HG02943 (cell line): ENCODE data around the gene ACO1.

Experiments
- ATAC-seq: cut with Tn5 transposase; IDR thresholded peaks from one replicate; pipeline ENCODE4 v1.9.1; 2021; ENCODE audit warnings: mild to moderate bottlenecking, low read depth, moderate library complexity; ENCODE audit not compliant: unreplicated experiment

ACO1 gene

DNA sequence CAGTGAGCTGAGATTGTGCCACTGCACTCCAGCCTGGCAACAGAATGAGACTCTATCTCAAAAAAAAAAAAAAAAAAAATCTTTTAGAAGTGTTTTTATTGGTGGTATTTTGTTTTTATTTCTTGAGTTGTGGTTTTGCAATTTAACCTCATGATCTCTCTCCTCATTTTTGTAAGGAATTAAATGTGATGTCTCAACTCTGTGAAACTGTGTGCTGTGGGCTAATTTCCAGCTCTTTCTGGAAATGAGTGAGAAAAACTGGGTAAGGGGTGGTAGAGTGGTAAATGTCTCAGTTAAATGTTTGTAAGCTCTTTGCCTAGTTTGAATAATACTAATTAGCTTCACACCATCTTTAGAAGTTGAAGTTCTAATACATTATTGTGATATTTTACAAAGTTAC lies 29.0 kb downstream of the ACO1 start:
- no peak for ATAC-seq

DNA sequence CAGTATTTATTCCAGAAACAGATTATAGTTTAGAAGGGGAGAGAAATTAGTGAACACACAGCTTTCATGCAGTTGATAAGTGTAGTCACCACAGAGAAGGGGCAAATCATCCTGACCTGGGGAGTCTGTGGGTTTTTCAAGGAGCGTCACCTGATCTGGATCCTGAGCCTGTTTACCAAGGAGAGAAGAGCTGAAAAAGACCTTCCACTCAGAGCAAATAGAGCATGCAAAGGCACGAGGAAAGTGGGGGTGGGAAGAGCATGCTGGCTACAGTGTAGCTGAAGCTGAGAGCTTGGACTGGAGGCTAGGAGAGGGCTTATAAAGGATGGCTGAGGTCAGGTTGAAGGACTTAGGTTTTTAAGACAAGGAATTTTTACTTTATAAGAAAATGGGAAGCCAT lies 30.4 kb downstream of the ACO1 start:
- ATAC-seq: no peak

DNA sequence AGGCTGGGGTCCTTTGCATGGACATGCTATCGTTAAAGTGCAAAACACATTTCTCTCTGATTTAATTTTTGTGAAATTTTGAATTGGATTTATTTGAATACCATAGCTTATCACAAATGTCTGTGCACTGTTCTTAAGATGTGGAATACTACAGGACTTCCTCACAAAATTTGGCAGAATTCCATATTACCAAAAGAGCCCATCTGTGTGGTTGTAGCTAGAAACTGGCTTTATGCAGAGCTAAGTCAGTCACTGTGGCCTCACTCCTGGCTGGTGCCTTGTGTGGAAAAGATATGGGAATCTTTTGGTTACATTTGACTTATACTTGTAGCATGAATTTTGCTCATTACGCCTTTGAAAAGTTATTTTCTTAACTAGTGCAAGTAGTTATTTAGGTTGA lies 35.5 kb downstream of the ACO1 start:
- ATAC-seq: no peak

DNA sequence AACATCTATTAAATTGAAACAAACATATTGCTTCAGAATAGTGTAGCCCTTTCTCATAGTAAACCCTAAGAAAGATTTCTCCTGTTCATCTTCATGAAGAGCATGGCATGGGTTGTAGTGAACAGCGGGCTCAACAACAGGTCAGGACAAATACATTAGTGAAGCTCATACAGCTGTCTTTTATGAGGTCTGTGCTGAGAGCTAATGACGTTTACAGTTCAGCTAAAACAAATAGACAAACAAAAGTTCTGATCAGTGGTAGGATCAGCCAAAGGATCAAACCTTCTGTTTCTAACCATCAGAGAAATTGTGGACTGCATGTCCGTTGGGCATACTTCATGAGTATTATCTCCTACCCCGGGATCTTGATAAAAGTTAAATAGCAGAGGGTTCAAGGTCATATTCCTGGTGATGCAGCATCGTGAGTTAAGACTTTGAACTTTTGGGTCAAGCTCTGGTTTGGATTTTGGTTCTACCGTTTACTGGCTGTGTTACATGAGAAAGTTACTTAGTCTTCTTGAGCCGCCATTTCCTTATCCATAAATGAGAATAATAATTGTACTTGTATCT lies 37.9 kb downstream of the ACO1 start:
- no peak for ATAC-seq

DNA sequence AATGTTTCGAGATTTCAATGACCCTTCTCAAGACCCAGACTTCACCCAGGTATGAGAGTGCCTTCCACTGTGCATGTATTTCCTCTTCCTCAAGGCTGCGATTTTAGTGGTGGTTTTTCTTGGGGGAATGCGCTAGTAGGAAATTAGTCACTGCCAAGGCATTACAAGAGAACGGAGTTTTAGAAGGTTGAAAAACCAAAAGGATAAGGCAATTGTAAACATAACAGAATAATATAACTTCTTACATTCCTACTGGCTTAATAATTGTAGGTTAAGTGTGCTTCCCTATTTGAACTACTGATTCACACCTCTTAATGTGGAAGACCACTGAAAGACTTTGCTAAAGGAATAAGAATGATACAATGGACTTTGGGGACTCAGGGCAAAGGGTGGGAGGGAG lies 38.9 kb downstream of the ACO1 start:
- no peak for ATAC-seq

DNA sequence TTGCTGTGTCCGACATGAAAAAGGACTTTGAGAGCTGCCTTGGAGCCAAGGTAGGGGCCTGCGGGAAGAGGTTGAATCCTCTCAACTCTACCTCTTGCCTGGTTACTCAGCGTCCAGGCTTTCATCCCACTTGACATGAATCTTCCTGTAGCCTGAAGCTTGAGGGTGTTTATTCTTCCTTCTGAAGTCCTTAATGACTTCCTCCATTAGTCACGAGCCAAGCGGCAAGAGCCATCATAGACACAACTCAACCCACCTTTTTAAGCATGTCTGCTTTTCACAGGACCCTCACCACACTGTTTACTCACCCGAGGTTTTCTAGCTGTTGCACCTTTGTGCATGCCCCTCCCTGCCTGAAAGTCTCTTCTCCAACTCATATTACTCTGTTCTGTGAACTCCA lies 40.2 kb downstream of the ACO1 start:
- no peak for ATAC-seq

DNA sequence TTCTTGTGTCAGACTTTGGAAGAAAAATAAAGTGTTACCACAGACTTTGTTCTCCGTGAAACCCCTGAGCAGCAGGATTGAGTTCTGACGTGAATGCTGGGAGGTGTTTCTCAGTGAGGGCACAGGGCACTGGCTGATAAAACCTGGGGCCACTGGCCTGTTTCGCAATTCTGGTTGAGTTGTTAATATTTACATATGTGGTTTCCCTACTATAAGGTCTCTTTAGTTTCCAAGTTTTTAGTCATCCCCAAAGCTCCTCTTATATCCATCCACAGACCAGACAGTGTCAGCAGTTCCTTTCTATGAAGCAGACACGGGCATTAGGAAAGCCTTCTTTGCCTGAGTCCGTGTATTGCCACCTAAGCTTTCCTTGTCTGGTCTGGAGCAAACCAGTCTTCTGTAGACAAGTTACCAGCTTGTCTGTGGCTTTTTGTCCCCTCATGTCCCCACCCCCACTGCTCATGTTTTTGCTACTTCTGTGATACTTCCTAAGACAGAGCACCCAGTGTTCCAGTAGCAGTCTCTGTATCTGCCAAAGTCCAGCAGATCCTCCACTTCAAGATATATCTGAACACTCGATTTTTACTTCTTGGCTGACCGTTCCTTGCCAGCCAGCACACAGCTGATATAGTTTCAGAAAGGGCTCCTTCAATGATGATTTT lies 42.0 kb downstream of the ACO1 start:
- ATAC-seq: peak; percentile 60

DNA sequence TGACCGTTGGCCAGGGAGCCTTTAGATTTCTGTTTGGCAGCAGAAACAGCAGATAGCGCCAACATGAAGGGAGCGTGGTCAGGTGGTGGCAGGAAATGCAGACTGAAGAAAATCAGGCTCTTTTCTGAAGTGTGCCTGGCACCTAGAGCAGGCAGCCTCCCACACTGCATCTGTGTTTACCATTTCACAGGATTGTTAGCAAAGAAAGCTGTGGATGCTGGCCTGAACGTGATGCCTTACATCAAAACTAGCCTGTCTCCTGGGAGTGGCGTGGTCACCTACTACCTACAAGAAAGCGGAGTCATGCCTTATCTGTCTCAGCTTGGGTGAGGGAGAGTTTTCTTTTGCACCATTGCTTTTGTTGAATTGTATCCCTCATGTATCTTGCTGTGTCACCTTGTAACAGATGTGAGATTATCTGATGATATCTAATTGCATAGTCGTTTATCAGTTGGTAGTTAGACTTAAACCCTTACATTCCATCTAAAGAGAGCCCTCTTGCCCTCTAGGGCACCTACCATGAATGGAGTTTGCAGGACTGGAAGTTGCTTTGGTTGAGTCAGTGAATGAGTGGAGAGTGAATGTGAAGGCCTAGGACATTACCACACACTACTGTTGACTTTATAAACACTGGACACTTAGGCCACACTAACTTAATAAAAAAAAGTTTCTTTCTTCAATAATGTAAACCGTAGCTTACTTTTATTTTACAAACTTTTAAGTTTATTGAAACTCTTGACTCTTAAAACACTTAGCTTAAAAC lies 42.8 kb downstream of the ACO1 start:
- no peak for ATAC-seq

DNA sequence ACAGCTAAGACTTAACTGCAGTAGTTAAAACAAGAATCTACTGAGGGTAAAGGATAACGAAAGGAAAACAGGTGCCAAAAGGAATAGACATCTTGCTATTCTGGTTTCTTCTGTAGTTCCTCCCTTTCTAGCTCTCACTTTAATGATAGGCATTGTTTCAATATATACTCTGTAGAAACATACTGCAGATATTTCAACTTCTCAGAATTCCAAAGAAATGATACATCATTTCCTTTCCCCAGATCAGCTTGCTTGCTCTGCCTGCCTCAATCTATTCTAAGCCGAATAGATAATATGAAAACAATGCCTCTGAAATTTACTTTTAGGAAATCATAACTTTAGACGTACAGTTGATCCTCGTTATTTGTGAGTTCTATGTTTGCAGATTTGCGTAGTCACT lies 46.3 kb downstream of the ACO1 start:
- ATAC-seq: no peak

DNA sequence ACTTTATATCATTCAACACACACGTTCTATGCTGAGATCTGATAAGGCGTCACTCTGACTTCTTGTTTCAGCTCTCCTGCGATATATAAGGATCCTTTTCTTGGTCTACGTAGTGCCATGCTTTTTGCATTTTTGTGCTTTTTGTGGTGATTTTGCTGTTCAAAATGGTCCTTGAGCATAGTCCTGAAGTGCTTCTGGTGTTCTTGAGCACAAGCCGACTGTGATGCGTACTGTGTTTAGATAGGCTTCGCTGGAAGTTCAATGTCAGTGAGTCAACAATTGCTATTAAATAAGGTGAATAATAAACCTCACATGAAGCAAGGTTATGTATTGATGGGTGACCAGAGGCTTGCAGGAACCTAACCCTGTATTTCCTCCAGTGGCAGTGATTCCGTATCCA lies 46.8 kb downstream of the ACO1 start:
- ATAC-seq: no peak

DNA sequence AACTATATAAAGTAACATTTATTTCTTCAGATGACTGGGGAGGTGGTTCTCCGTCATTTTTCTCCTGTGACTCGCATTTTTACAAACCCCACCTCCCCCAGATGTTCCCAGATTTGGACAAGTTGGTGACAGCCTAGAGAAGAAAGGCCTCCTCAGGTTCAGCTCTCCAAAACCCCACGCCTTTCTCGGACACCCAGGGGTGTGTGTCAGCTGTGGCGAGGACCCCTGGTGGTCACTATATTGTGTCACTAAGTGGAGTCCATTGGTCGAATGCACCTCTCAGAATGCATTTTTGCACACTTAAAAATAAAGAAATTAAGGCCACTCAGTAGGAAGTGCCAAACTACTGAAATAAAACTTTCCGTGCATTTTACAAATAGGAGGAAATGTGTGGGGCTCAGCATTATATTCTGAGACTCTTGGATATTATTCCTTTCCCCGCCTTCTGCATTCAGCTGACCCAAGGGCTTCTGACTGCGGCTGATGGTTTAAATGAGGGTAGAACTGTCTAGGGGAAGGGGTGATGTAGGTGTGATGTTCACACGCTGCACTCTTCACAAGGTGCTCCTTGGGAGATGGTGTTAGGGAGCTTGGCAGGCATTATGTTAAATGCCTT lies 47.6 kb downstream of the ACO1 start:
- no peak for ATAC-seq

DNA sequence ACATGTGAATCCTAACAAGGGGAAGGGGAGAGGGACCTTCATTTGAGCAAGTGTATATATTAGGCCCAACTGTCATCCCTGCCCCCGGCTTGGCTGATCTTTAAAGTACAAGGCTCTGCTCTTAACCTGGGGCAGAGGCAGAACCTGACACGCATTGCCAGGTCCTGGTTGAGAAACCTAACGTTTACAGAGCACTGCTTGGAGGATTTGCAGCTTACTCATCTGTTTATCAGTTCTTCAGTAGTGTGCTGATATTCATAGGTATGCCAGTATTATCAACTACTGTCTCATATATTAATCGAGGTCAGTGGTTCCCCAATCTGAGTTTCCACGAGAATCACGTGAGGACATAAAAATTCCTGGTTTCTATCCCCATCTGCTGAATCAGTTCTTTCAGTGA lies 50.4 kb downstream of the ACO1 start:
- no peak for ATAC-seq

DNA sequence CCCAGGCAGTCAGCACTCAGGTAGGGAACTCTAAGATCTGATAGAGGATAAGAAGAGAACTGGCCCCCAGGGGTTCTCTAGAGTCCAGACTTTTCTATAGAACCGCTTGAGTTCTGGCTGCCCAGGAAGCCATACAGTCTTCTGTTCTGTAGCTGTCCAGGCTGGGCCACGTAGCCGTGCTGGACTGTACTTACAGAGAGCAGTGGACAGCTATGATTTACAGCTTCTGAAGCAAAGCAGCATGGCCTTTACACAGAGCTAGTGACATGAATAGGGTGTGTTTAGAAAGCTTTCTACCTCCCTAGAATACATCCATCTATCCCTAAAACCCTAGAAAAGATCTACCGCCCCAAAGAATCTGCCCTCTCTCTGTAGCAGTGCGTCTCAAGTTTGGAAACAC lies 57.2 kb downstream of the ACO1 start:
- ATAC-seq: no peak

DNA sequence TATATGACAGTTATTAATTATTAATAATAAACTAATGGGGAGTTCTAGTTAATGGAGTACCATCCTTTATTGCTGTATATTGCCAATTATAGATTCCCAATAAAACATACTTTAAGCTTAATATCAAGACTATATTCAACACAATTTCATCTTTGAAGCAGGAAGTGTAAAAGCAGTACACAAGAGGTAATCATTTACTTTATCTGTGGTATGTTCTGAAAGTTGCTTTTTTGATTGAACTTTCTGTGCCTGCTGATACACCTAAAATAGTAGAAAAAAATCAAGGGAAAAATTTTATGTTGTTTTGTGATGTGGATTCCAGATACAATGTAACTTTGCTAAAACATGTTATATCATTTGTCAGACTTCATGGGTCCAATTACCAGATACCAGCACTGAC lies 58.0 kb downstream of the ACO1 start:
- ATAC-seq: peak; percentile 63

DNA sequence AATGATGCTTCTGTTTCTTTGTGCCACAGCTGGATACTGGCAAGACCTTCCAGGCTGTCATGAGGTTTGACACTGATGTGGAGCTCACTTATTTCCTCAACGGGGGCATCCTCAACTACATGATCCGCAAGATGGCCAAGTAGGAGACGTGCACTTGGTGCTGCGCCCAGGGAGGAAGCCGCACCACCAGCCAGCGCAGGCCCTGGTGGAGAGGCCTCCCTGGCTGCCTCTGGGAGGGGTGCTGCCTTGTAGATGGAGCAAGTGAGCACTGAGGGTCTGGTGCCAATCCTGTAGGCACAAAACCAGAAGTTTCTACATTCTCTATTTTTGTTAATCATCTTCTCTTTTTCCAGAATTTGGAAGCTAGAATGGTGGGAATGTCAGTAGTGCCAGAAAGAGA lies 65.5 kb downstream of the ACO1 start:
- ATAC-seq: no peak

DNA sequence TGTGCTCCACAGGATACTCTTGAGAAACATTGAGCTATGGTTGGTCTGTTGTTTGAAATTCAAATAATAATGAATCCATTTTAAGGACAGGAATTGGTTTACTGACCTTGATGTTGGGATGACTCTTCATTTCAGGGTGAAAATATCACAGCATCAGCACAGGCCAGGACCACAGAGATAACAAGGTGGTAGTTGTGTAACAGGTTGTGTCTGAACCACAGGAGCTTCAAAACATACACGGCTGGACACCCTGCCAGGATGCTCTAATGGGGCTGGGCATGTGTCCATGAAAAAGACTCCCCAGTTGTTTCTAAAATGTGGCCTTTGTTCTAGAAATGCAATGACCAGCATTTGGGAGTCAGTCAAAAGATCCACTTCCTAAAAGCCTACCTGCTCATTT lies 69.8 kb downstream of the ACO1 start:
- no peak for ATAC-seq

DNA sequence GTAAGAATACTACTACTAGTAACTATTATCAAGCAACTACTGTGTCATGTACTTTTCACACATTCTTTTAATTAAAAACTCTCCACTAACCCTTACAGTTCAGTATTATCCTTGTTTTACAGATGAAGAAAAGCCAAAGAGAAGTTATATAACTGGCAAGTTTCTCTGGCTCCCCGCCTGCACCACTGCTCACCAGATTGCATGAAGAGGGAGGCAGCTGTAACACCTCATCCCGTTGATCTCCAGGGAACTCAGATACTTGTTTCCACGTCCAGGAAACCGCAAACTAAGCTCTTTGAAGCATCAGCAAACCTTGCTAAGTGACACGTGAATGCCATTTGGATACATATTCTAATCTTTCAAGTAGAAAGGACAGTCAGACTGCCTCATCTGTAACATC lies 71.3 kb downstream of the ACO1 start:
- ATAC-seq: no peak

DNA sequence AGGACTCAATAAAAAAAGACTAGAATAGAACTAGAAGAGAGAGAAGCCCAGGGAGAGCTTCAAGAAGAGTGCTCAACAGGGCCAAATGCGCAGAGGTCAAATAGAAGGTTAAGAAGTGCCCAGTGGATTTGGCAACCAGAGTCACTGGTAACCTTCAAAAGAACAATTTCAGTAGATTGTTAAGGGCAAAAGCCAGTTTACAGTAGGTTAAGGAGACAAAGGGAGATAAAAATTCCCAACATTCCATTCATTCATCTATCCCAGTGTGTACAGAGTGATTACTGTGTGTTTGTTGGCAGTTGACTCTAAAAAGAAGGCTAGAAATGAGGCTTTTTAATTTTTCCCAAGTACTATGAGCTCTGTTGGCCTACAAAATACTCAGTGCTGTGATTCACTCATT lies 72.1 kb downstream of the ACO1 start:
- no peak for ATAC-seq

DNA sequence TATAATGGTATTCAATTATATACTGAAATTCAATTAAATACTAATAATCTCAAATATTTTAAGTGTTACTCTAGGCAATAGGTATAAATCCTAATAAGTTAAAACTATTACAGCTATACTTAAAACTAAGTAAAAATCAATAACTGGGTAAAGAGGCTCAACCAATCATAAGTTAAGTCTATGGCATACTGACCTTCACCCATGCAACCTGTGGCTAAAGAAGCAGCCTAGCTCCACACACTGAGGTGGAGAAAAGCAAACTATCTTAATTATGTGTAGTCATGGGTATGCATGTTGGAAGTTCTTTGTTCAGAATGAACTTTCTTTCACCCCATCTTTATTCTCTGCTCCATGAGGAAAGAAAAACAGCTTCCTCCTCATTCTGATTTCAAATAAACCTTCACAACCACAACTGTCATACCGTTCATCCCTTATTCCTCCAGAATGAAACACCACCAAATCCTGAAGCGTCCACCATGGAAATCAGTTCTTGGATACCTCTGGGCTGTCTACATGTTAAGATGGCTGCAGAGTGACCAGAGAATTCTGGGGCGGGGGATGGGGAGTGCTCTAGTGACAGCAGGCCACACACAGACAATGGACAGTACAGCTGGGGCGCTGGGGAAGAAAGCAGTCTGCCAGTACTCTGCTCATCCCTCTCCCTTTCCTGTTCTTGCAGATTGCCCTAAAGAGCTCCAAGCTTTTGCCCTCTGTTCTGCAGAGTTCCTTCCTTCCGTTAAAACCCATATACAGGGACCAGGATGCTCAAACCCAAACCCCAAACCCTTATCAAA lies 79.3 kb downstream of the ACO1 start:
- ATAC-seq: no peak

DNA sequence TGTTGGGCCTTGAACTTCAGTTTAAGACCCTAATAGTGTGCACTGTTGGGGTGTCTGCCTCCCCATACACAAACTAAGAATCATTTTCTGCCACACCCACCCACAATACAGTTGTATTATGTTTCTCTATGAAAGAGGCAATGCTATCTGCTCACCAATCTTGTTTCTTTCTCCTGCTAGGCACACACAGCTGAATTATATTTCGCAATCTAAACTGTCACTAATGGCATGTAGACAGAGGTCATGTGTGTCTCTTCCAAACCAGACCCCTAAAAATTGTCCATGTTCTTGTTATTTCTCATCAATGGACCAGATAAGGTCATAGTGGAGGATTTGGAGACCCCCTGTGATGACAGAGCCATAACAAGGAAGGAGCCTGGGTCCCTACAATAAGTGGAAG lies 84.3 kb downstream of the ACO1 start:
- ATAC-seq: no peak

DNA sequence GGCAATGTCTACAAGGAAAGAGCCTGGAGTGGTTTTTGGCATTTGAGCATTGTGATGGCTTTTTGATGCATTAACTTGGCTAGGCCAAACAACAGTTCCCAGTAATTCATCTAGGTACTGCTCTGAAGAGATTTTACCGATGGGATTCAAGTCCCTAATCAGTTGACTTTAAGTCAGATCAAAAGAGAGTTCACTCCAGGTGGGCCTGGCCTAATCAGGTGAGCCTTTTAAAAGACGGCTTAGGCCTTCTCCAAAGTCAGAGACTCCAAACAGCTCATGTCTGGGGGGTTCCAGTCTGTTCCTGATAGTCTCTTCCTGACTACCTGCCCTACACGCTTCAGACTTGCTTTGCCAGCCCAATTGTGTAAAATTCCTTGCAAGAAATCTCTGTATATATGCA lies 87.9 kb downstream of the ACO1 start:
- no peak for ATAC-seq
